Effector CD8-positive, alpha-beta T cell (primary cell): Measurements from ENCODE around the gene C19orf81.

Experiments
- DNase-seq: peaks from one replicate; lab custom pipeline; 2025; lab: John Stamatoyannopoulos, UW

C19orf81 gene

GRCh38 chr19:50629194-50629593, 20.1 kb upstream of the C19orf81 start:
- no peak for DNase-seq

DNA sequence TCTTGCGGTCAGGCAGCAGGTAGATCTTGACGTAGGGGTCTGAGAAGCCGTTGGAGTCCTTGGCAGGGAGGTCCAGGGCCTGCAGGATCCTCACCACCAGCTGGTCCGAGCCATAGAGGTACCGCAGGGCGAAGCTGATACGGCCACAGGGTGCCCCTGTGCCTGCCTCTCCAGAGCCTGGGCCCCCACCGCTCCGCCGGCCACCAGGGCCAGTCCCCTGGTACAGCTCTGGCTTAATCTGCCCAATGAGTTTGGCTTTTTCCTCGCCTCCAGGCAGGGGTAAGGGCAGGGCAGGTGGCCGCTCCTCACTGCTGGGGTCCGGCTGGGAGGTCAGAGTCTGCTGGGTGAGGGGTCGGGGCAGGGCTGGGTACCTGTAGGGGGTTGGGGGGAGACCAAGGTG, 19.4 kb upstream of the C19orf81 start:
- DNase-seq = no peak

DNA sequence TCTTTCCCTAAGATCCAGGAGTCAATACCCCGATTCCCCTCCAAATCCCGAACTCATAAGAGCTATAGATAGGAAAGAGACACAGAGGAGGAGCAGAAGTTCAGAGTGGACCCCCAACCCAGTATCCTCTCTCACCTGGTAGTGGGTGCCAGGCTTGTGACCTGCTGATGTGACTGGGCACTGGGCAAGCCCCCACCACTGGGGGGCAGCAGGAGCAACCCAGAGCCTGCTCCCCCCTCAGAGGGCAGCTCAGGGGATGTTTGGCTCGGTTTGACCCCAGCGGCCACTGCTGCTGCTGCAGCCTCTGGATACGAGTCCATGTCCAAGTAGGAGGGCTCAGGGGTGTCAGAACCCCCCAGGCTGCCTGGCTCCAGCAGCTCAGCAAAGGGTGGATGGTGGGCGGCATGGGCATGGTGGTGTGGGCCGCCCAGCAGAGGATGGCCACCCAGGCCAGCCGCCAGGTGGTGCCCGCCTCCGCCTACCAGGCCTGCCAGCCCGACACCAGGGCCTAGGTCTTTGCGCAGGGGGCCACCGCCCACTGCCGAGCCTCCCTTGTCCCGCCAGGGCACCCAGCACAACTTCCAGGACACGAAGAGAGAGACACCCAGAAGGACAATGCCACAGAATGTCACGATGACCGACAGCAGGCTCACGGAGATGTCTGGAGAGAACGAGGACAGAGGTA, 17.0 kb upstream of the C19orf81 start:
- no peak for DNase-seq

DNA sequence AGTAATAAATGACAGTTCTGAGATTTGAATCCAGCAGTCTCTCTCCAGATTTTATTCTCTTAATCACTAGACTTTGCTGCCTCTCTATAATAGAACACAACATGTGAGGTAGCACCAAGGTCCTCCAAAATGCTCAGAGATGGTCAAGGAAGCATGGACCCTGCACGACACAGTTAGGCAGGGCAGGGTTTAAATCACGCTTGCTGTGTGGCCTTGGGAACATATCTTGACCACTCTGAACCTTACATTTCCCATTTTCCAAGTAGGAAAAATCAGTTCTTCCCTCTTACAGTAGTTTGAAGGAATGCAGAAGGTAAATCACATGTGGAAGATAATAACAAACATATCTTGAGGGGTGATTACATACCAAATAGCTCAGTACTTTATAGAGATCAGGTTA, 15.9 kb upstream of the C19orf81 start:
- DNase-seq = no peak

- no peak for DNase-seq
Observed at GRCh38 chr19:50633973-50634372, 15.3 kb upstream of the C19orf81 start.

GRCh38 chr19:50636317-50637085, 12.7 kb upstream of the C19orf81 start:
- DNase-seq = no peak

DNA sequence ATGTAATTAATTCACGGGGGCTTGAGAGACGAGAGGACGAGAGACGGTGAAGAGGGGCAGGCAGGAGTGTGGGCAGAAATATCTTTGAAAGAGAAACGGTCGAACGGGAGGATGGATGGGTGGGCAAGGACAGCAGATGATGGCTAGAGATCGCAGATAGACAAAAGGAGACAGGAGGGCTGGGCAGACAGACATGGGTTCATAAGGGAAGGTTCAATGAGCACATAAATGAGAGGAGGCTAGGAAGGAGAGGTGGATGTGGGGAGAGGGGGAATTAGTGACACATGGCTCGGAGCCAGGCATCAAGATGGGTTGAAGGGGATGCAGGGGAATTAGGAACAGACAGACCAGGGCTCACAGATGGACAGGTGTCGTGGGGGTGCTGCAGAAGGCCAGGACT, 10.6 kb upstream of the C19orf81 start:
- no peak for DNase-seq

DNA sequence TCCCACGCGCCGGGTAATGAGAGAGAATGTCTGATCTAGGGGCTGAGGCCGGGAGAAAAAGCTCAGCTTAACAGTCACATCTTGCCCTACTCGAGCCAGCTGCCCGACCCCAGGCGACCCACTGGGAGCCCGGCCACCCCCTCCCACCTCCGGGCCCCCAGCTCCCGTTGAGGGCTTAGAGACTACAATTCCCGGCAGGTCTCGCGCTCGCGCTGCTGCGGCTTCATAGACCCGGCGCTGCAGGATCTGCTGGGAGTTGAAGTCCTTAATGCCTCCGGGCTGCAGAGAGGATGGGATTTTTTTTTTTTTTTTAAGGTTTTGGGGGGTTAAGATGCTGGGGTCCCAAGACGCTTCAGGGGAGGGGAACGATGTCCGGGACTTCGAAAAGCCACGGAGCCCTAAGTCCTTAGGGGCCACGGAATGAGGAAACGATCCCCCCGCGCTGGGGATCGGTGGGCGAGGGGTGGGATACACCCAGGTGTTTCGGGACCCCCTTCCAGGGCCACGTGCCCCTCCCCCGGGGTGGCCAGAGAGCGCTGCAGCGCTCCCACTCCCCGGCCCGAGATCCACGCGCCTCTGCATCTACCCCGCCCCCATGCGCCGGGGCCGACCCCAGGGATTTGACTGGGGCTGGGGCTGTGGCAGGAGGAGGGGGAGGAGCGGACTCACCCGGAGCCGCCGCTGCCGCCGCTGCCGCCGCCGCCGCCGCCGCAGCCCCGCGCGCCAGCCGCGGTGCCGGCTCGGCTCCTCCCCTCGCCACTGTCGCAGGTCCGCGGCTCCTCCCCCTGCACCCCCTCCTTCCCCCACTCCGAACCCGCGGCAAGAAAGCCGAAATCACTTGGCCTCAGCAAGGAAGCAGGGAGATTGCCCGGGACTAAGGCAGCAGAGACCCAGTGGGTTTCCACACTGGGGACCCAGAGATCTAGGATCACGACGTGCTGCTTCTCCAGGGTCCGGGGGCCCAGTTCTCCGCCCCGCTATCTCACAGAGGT, 9.8 kb upstream of the C19orf81 start, which contains the start of gene SYT3:
Gene SYT3, minus strand, starts transcription at position 761 of the 992 bp plus-strand sequence. CDS start 2,470 bp downstream, outside the sequence.
- peak; percentile 30 for DNase-seq

DNA sequence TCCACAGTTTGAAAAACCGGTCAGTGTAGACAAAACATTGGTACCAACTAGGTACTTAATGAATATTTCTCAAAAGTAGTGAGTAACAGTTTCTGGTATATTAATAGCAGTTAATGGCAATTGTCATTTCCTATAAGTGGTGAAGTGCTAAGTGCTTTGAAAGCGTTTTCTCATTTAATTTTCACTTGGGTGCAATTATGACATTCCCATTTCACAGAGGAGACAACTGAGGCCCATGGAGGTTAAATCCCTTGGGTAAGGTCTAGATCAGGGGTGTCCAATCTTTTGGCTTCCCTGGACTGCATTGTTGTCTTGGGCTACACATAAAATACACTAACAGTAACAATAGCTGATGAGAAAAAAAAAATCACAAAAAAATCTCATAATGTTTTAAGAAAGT, 8.9 kb upstream of the C19orf81 start:
- DNase-seq = no peak

GRCh38 chr19:50644315-50644915, 4.8 kb upstream of the C19orf81 start:
- no peak for DNase-seq

- no peak for DNase-seq
Observed at GRCh38 chr19:50645107-50645506, 4.1 kb upstream of the C19orf81 start.

DNA sequence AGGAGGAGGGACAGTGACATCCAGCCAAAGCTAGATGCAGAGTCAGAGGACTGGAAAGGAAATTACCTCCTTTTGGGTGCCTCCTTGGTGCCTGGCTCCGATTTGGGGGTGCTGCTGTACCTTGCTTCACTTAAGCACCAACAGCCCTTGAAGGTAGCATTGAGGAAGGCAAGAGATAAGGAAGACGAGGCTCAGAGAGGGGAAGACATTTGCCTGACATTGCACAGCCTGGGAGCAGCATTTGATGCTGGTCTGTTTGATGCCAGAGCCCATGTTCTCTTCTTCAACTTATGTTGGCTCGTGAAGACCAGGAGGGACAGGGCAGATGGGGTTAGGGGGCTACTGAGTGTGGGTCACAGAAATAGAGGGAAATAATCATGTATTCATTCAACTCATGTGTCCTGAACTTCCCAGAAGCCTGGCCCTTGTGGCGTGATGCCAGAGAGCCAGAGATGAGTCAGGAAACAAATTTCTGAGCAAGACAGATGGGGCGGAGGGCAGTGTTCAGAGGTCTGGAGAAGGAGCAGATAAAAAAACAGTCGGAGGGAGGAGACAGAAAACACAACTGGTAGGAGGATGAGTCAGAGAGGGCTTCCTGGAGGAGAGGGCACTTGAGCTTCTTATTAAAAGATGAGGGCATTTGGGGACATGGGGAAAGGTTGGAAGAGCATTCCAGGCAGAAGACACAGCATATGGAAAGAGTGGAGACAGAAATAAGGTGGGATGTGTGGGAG, 3.0 kb upstream of the C19orf81 start:
- DNase-seq = no peak

DNA sequence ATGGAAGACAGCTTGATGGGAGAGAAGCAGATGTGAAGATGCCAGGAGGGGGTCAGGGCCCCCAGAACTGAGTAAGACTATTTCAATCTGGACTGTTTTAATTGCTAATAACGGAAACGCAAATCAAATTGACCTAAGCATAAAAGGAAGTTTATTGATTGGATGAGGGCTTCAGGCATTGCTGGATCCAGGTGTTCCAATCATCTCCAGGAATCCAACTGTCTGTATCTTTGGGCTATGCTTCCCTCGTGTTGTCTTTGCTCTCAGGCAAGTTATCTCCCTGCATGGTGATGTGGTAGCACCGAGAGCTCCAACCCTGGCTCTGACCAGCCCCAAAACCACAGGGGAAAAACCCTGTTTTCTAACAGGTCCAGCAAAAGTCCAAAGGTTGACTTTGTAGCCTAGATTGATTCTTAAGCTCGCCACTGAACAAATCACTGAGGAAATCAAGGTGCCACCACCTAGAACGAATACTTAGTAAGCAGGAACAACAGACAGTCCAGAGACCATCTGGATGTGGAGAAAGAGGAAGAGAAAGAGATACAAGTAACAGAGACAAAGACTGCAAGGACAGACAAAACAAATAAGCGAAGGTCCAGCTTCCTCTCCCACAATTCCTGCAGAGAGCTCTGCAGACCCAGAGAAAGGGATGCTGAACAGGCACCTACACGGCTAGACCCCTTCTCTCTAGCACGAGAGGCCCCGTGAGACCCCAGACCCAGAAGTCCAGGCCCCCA, 1.2 kb upstream of the C19orf81 start:
- no peak for DNase-seq

DNA sequence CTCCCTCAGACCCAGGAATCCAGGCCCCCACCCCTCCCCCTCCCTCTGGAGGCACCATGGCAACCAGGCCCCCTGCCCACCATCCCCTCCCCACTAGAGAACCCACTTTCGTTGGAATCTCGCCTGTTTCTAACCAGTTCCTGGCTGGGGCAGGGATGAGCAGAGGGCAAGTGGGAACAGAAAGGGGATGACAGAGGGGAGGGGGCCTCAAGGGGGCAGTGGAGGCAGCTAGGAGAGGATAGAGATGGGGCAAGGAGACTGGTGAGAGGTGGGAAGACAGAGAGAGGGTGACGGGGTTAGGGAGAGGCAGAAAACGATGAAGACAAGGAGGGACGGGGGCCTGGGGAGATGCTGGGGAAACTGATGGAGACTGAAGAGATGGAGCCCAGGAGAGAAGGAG, 586 bp upstream of the C19orf81 start:
- no peak for DNase-seq

- no peak for DNase-seq
Observed at GRCh38 chr19:50651174-50651573, 1.9 kb downstream of the C19orf81 start.

GRCh38 chr19:50652722-50653121, 3.5 kb downstream of the C19orf81 start:
- no peak for DNase-seq

GRCh38 chr19:50654882-50655281, 5.6 kb downstream of the C19orf81 start:
- DNase-seq = no peak

DNA sequence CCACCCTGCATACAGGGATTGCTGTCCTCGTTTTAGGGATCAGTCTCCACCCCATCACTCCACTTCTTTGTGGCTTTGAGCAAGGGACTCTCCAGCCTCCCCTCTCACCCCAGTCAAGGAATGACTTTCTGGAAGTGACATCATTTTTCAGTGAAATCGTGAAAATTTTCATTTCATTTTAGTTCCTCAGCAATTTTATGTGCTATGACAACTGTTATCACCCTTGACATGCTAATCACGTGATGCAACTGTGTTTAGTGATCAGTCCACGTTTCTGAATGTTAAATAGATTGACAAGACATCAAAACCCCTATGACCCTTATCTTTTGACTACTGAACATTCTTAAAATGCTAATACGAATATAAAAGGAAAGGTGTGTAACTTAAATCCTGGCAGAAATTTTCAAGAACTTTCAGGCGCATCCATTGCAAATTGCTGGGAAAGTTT, 8.0 kb downstream of the C19orf81 start:
- DNase-seq = no peak

DNA sequence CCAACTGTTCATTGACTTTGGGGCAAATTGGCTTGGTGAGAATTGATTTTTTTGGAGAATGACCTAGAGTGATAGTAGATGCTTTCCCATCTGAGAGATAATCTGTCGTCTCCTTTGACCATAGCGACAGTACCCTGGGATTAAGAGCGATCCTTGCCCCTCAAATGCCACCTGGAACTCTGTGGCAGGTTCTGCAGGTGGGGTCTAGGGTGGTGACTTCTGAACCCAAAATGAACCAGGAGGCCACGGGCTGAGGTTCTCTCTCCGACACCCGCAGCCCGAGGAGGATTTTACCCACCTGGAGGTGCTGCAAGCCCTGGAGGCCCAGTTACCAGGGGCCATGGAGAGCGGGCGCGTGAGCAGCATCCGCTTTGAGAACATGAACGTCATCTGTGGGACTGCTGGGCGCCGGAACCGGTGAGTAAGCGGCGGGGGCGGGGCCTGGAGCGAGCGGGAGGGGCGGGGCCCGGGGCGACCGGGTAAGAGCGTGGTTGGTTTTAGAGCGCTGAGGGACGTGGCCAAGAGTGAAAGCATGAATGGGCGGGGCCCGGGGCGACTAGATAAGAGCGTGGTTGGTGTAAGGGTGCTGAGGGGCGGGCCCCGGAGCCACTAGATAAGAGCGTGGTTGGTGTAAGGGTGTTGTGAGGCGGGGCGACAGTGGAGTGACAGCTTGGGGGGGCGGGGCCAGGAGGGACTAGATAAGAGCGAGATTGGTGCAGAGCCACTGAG, 8.6 kb downstream of the C19orf81 start:
- DNase-seq = peak; percentile 68
